ENCODE results near the gene TMC6.
"Not testable (repeated sequence)": the region's sequence is repeated elsewhere in the genome, so short reads cannot be mapped to it uniquely, and the experiment has no call there.

TMC6 gene

DNA sequence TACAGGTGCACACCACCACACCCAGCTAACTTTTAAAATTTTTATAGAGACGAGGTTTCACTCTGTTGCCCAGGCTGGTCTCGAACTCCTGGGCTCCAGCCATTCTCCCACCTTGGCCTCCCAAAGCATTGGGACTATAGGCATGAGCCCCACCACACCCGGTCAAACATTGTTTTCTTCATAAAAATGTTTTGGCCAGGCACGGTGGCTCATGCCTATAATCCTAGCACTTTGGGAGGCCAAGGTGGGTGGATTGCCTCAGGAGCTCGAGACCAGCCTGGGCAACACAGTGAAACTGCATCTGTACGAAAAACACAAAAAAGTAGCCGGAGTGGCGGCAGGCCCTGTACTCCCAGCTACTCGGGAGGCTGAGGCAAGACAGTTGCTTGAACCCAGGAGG is 12.1 kb downstream of the TMC6 start:
- TF ChIP-seq, protein P1, sequence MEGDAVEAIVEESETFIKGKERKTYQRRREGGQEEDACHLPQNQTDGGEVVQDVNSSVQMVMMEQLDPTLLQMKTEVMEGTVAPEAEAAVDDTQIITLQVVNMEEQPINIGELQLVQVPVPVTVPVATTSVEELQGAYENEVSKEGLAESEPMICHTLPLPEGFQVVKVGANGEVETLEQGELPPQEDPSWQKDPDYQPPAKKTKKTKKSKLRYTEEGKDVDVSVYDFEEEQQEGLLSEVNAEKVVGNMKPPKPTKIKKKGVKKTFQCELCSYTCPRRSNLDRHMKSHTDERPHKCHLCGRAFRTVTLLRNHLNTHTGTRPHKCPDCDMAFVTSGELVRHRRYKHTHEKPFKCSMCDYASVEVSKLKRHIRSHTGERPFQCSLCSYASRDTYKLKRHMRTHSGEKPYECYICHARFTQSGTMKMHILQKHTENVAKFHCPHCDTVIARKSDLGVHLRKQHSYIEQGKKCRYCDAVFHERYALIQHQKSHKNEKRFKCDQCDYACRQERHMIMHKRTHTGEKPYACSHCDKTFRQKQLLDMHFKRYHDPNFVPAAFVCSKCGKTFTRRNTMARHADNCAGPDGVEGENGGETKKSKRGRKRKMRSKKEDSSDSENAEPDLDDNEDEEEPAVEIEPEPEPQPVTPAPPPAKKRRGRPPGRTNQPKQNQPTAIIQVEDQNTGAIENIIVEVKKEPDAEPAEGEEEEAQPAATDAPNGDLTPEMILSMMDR (IDR thresholded peaks at IDR 0.05; ENCODE audit: low read depth, low read length, poor library complexity, severe bottlenecking), result no peak
- no peak for TF ChIP-seq EZH2phosphoT487 (IDR thresholded peaks at IDR 0.05; ENCODE audit: borderline replicate concordance, low read length)

DNA sequence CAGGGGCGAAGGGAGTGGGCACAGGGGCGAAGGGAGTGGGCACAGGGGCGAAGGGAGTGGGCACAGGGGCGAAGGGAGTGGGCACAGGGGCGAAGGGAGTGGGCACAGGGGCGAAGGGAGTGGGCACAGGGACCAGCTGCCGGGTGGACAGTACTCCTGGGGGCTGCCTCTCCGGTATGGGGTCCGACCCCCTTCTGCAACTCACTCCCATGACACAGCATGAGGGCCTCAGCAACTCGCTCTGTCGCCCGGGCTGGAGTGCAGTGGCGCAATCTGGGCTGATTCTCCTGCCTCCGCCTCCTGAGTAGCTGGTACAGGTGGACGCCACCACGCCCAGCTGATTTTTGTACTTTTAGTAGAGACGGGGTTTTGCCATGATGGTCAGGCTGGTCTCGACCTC is 12.8 kb downstream of the TMC6 start:
- peaks cover 11% of the 10 kb centered on the region for H3K4me1 ChIP-seq (ENCODE audit: control insufficient read depth, low read length)
- peaks cover 74% of the 10 kb centered on the region for H3K36me3 ChIP-seq (ENCODE audit: control insufficient read depth, low read length)
- not testable (repeated sequence) for H3K4me3 ChIP-seq (ENCODE audit: low read length)

More for the DNA sequence above, 12.1 kb downstream of the TMC6 start:
- H3K4me2 ChIP-seq (ENCODE audit: low read length), result no peak overlapping the region
- no peak overlapping the region for H3K27ac ChIP-seq (ENCODE audit: low read depth, low read length)
- H3K79me2 ChIP-seq (ENCODE audit: control insufficient read depth, low read length), result peaks cover 5% of the 10 kb centered on the region
- H3K9me2 ChIP-seq (replicated peaks; ENCODE audit: control insufficient read depth, low read length), result no peaks in the 10 kb centered on the region
- H3K4me3 ChIP-seq (ENCODE audit: low read length), result no peak overlapping the region
- H3K9me3 ChIP-seq (ENCODE audit: control insufficient read depth, insufficient read depth, low read length), result no peaks in the 10 kb centered on the region
- peaks cover 17% of the 10 kb centered on the region for H3K4me1 ChIP-seq (ENCODE audit: control insufficient read depth, low read length)
- no peaks in the 10 kb centered on the region for H3K27me3 ChIP-seq (ENCODE audit: control insufficient read depth, low read length)
- H3F3A ChIP-seq (ENCODE audit: control insufficient read depth, insufficient read depth), result no peaks in the 10 kb centered on the region; the same call in 1 of the 2 replicates
- H4K20me1 ChIP-seq (ENCODE audit: control insufficient read depth, insufficient read depth, low read depth, low read length), result no peaks in the 10 kb centered on the region
- peaks cover 74% of the 10 kb centered on the region for H3K36me3 ChIP-seq (ENCODE audit: control insufficient read depth, low read length)

DNA sequence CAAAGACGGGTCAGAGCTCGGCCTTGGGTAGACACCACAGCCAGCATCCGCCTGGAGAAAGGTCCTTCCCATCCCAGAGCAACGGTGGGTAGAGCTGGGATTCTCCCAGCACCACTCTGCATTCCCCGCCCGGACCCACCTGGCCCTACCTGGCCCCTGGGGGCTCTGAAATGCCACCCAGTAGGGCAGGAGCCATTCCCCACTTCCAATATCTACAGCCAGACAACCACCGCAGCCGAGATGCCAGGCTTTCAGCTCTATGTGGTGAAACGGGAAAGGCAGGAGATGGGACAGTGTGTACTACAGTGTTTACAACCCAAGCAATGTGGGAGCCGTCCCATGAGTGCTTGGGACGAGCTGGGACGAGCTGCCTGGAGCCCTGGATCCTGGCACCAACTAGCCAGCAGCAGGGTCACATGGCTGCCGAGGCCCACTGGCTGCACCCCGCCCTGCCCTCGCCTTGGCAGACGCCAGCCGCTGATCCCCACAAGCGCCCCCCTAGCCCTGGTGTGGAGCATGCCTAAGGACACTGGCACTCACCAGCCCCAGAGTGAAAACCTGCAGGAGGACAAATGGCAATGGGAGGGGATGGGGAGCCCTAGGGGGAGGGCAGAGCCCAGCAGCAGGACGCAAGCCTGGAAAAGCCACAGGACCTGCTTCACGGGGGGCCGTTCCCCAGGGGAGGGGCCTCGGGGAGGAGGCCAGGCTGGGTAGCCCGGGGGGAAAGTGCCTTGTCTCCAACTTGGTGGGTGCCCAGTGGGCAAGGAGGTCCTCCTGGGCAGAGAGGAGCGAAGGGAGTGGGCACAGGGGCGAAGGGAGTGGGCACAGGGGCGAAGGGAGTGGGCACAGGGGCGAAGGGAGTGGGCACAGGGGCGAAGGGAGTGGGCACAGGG is 13.5 kb downstream of the TMC6 start:
- Histone ChIP-seq H3K4me3 (ENCODE audit: low read length) (no peak overlapping the region), H3F3A (ENCODE audit: control insufficient read depth, insufficient read depth) (no peaks in the 10 kb centered on the region; the same call in 1 of the 2 replicates), H4K20me1 (ENCODE audit: control insufficient read depth, insufficient read depth, low read depth, low read length) (no peaks in the 10 kb centered on the region), H3K79me2 (ENCODE audit: control insufficient read depth, low read length) (peaks cover 7% of the 10 kb centered on the region), H3K9me3 (ENCODE audit: control insufficient read depth, insufficient read depth, low read length) (no peaks in the 10 kb centered on the region), H3K36me3 (ENCODE audit: control insufficient read depth, low read length) (peaks cover 74% of the 10 kb centered on the region), H3K4me1 (ENCODE audit: control insufficient read depth, low read length) (peaks cover 10% of the 10 kb centered on the region), H3K4me2 (ENCODE audit: low read length) (no peak overlapping the region), H3K27me3 (ENCODE audit: control insufficient read depth, low read length) (no peaks in the 10 kb centered on the region), H3K9me2 (replicated peaks; ENCODE audit: control insufficient read depth, low read length) (no peaks in the 10 kb centered on the region), H3K27ac (ENCODE audit: low read depth, low read length) (no peak overlapping the region)
- TF ChIP-seq, protein P1 (IDR thresholded peaks at IDR 0.05; ENCODE audit: low read depth, low read length, poor library complexity, severe bottlenecking), result no peak
- no peak for TF ChIP-seq EZH2phosphoT487 (IDR thresholded peaks at IDR 0.05; ENCODE audit: borderline replicate concordance, low read length)

More for the DNA sequence above, 12.8 kb downstream of the TMC6 start:
- not testable (repeated sequence) for H3F3A ChIP-seq (ENCODE audit: control insufficient read depth, insufficient read depth); H3K9me3 ChIP-seq (ENCODE audit: control insufficient read depth, insufficient read depth, low read length); H3K27me3 ChIP-seq (ENCODE audit: control insufficient read depth, low read length); H4K20me1 ChIP-seq (ENCODE audit: control insufficient read depth, insufficient read depth, low read depth, low read length); H3K9me2 ChIP-seq (replicated peaks; ENCODE audit: control insufficient read depth, low read length); H3K4me2 ChIP-seq (ENCODE audit: low read length); H3K79me2 ChIP-seq (ENCODE audit: control insufficient read depth, low read length); H3K27ac ChIP-seq (ENCODE audit: low read depth, low read length)
